Activated T-helper 2 cell treated with anti-CD3 and anti-CD28 coated beads, Interferon-gamma antibody, Interleukin-2, Interleukin-4, amounts not matched to agents 10 μg/mL and 5 μg/mL and 100 μg/mL, durations not matched to agents 14 hours and 24 hours and 36 hours (primary cell): ENCODE measurements around the gene DOCK4. TPM values are rescaled to one million over a fixed set of nuclear protein-coding genes. Genes with fewer than 3 reads are reported as not detected.

Experiments used
- DNase-seq: peaks from one replicate; pipeline ENCODE4 v3.0.0; 2021; ENCODE audit warnings: low spot score
- H3K27ac Mint-ChIP-seq: one replicate; pipeline ENCODE4 v1.8.0; 2021; ENCODE audit warnings: mixed read lengths
- H3K27me3 Mint-ChIP-seq: one replicate; pipeline ENCODE4 v1.8.0; 2021; ENCODE audit warnings: low read depth, mixed read lengths
- H3K36me3 Mint-ChIP-seq: one replicate; pipeline ENCODE4 v1.8.0; 2021; ENCODE audit warnings: low read depth, mixed read lengths
- H3K4me1 Mint-ChIP-seq: one replicate; pipeline ENCODE4 v1.8.0; 2021; ENCODE audit warnings: low read depth, mixed read lengths
- H3K4me3 Mint-ChIP-seq: one replicate; pipeline ENCODE4 v1.8.0; 2021; ENCODE audit warnings: low read depth, mild to moderate bottlenecking, moderate library complexity, mixed read lengths
- H3K9me3 Mint-ChIP-seq: one replicate; pipeline ENCODE4 v1.8.0; 2021; ENCODE audit warnings: mixed read lengths
- intact Hi-C: fragments of 100-400 bp; cut with micrococcal nuclease; formaldehyde crosslinking; loops from one replicate; pipeline ENCODE4 v1.15.1; 2023
- total RNA-seq: library from RNA; stranded (reverse); gene quantifications from 2 replicates; pipeline ENCODE4 v1.2.3, GENCODE V29; 2022

DOCK4 gene
- total RNA-seq, 1 donor from 2014 or later, result 0.41 TPM

GRCh38 chr7:112092306-112092705 is 113.9 kb downstream of the DOCK4 start:
- no peak overlapping the region for H3K4me3 Mint-ChIP-seq
- H3K27ac Mint-ChIP-seq, result no peak overlapping the region
- no peak for DNase-seq

GRCh38 chr7:112091768-112092167 is 114.4 kb downstream of the DOCK4 start:
- peaks cover 2% of the 10 kb centered on the region for H3K27me3 Mint-ChIP-seq
- no peaks in the 10 kb centered on the region for H3K9me3 Mint-ChIP-seq
- no peak for DNase-seq
- intact Hi-C loops, result no loop called here
- H3K27ac Mint-ChIP-seq, result no peak overlapping the region
- no peaks in the 10 kb centered on the region for H3K36me3 Mint-ChIP-seq
- H3K4me3 Mint-ChIP-seq, result no peak overlapping the region
- H3K4me1 Mint-ChIP-seq, result no peaks in the 10 kb centered on the region

More at GRCh38 chr7:112092306-112092705, 113.9 kb downstream of the DOCK4 start:
- peaks cover 2% of the 10 kb centered on the region for H3K27me3 Mint-ChIP-seq
- no peaks in the 10 kb centered on the region for H3K4me1 Mint-ChIP-seq
- no peaks in the 10 kb centered on the region for H3K9me3 Mint-ChIP-seq
- intact Hi-C loops, result no loop called here
- no peaks in the 10 kb centered on the region for H3K36me3 Mint-ChIP-seq

GRCh38 chr7:112089551-112089950 is 116.6 kb downstream of the DOCK4 start:
- intact Hi-C loops, result no loop called here

GRCh38 chr7:112088484-112089016 is 117.6 kb downstream of the DOCK4 start:
- Mint-ChIP-seq H3K4me3 (no peak overlapping the region), H3K27ac (no peak overlapping the region), H3K27me3 (peaks cover 6% of the 10 kb centered on the region), H3K36me3 (no peaks in the 10 kb centered on the region), H3K4me1 (no peaks in the 10 kb centered on the region), H3K9me3 (no peaks in the 10 kb centered on the region)
- intact Hi-C loops, result no loop called here
- DNase-seq, result no peak

More at GRCh38 chr7:112089551-112089950, 116.6 kb downstream of the DOCK4 start:
- no peak for DNase-seq
- Mint-ChIP-seq H3K27me3 (peaks cover 6% of the 10 kb centered on the region), H3K27ac (no peak overlapping the region), H3K4me1 (no peaks in the 10 kb centered on the region), H3K4me3 (no peak overlapping the region), H3K36me3 (no peaks in the 10 kb centered on the region), H3K9me3 (no peaks in the 10 kb centered on the region)

GRCh38 chr7:112086496-112087254 is 119.5 kb downstream of the DOCK4 start:
- H3K36me3 Mint-ChIP-seq, result no peaks in the 10 kb centered on the region
- intact Hi-C loops, result no loop called here

GRCh38 chr7:112084520-112084971 is 121.7 kb downstream of the DOCK4 start:
- no peak overlapping the region for H3K27ac Mint-ChIP-seq
- no peak for DNase-seq
- no peaks in the 10 kb centered on the region for H3K9me3 Mint-ChIP-seq
- H3K36me3 Mint-ChIP-seq, result no peaks in the 10 kb centered on the region
- H3K27me3 Mint-ChIP-seq, result peaks cover 8% of the 10 kb centered on the region
- H3K4me3 Mint-ChIP-seq, result no peak overlapping the region
- intact Hi-C loops, result no loop called here
- H3K4me1 Mint-ChIP-seq, result peaks cover 3% of the 10 kb centered on the region

More at GRCh38 chr7:112086496-112087254, 119.5 kb downstream of the DOCK4 start:
- H3K27me3 Mint-ChIP-seq, result peaks cover 6% of the 10 kb centered on the region
- no peak for DNase-seq
- no peaks in the 10 kb centered on the region for H3K4me1 Mint-ChIP-seq
- H3K9me3 Mint-ChIP-seq, result no peaks in the 10 kb centered on the region
- H3K27ac Mint-ChIP-seq, result no peak overlapping the region
- H3K4me3 Mint-ChIP-seq, result no peak overlapping the region

GRCh38 chr7:112083776-112084355 is 122.3 kb downstream of the DOCK4 start:
- Mint-ChIP-seq H3K27ac (no peak overlapping the region), H3K4me1 (peaks cover 3% of the 10 kb centered on the region), H3K4me3 (no peak overlapping the region), H3K36me3 (no peaks in the 10 kb centered on the region), H3K27me3 (peaks cover 8% of the 10 kb centered on the region), H3K9me3 (no peaks in the 10 kb centered on the region)
- no peak for DNase-seq
- intact Hi-C loops, result no loop called here

GRCh38 chr7:112082306-112082705 is 123.9 kb downstream of the DOCK4 start:
- Mint-ChIP-seq H3K4me1 (peaks cover 3% of the 10 kb centered on the region), H3K4me3 (no peak overlapping the region), H3K27ac (no peak overlapping the region), H3K27me3 (peaks cover 8% of the 10 kb centered on the region), H3K36me3 (no peaks in the 10 kb centered on the region), H3K9me3 (no peaks in the 10 kb centered on the region)
- DNase-seq, result no peak
- intact Hi-C loops, result no loop called here

- peaks cover 3% of the 10 kb centered on the region for H3K4me1 Mint-ChIP-seq
- no peak overlapping the region for H3K27ac Mint-ChIP-seq
- H3K4me3 Mint-ChIP-seq, result no peak overlapping the region
- H3K36me3 Mint-ChIP-seq, result no peaks in the 10 kb centered on the region
- no peak for DNase-seq
- H3K27me3 Mint-ChIP-seq, result peaks cover 8% of the 10 kb centered on the region
- intact Hi-C loops, result no loop called here
- no peaks in the 10 kb centered on the region for H3K9me3 Mint-ChIP-seq
Measured at GRCh38 chr7:112081778-112082177, 124.4 kb downstream of the DOCK4 start.

GRCh38 chr7:112080978-112081377 is 125.2 kb downstream of the DOCK4 start:
- Mint-ChIP-seq H3K27me3 (peaks cover 8% of the 10 kb centered on the region), H3K4me1 (peaks cover 3% of the 10 kb centered on the region), H3K36me3 (no peaks in the 10 kb centered on the region), H3K9me3 (no peaks in the 10 kb centered on the region), H3K27ac (no peak overlapping the region), H3K4me3 (no peak overlapping the region)
- intact Hi-C loops, result no loop called here
- DNase-seq, result no peak

- intact Hi-C loops, result no loop called here
- Mint-ChIP-seq H3K36me3 (no peaks in the 10 kb centered on the region), H3K4me1 (peaks cover 3% of the 10 kb centered on the region), H3K9me3 (no peaks in the 10 kb centered on the region), H3K27me3 (peaks cover 6% of the 10 kb centered on the region), H3K27ac (no peak overlapping the region), H3K4me3 (no peak overlapping the region)
- no peak for DNase-seq
Measured at GRCh38 chr7:112080441-112080840, 125.8 kb downstream of the DOCK4 start.

- intact Hi-C loops, result no loop called here
- H3K4me1 Mint-ChIP-seq, result peaks cover 3% of the 10 kb centered on the region
Measured at GRCh38 chr7:112079673-112080072, 126.5 kb downstream of the DOCK4 start.

GRCh38 chr7:112079122-112079521 is 127.1 kb downstream of the DOCK4 start:
- no peak for DNase-seq
- Mint-ChIP-seq H3K27me3 (peaks cover 7% of the 10 kb centered on the region), H3K4me1 (peaks cover 3% of the 10 kb centered on the region), H3K27ac (no peak overlapping the region), H3K4me3 (no peak overlapping the region), H3K9me3 (no peaks in the 10 kb centered on the region), H3K36me3 (no peaks in the 10 kb centered on the region)
- intact Hi-C loops, result no loop called here

More at GRCh38 chr7:112079673-112080072, 126.5 kb downstream of the DOCK4 start:
- Mint-ChIP-seq H3K4me3 (no peak overlapping the region), H3K36me3 (no peaks in the 10 kb centered on the region), H3K27me3 (peaks cover 8% of the 10 kb centered on the region), H3K9me3 (no peaks in the 10 kb centered on the region), H3K27ac (no peak overlapping the region)
- DNase-seq, result no peak
